Measurements from ENCODE around the gene PRM1. TPM values are rescaled to one million over a fixed set of nuclear protein-coding genes. Genes with fewer than 3 reads are reported as not detected.

Gene PRM1
- total and polyA plus RNA-seq, 4 donors: not detected

DNA sequence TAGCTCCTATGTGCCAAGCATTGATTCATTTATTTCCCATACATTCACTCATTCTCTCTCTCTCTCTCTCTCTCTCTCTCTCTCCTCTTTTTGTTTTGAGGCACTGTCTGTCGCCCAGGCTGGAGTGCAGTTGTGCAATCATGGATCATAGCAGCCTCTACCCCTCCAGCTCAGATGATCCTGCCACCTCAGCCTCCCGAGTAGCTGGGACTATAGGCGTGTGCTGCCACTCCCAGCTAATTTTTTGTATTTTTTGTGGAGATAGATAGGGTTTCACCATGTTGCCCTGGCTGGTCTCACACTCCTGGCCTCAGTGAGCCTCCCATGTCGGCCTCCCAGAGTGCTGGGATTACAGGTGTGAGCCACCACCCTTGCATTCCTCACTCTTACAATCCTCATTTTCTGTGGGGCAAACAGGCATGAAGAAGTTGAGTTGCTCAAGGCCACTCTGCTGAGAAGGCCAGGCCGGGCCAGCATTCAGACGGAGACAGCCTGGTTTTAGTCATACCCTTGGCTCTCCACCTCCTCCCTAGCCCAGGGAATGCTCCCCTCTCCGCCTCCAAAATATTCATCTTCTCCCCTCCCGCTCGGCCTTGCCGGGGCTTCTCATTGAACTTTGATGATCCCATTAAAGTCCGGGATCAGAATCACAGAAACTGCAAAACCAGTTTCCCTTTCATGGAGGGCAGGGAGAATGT is 4.1 kb downstream of the PRM1 start:
- H3K4me3 ChIP-seq: no peak overlapping the region
- H3K27ac ChIP-seq (ENCODE audit: low read depth in 1 of 2, low read length in 1 of 2): no peak overlapping the region
- no peaks in the 10 kb centered on the region for H3K9me3 ChIP-seq (ENCODE audit: control insufficient read depth in 4 of 4, insufficient read depth in 3 of 4, low read length in 3 of 4)
- no peak overlapping the region for H3K9ac ChIP-seq (ENCODE audit: insufficient read depth in 1 of 2, low read length in 2 of 2)
- TF ChIP-seq, protein P1, sequence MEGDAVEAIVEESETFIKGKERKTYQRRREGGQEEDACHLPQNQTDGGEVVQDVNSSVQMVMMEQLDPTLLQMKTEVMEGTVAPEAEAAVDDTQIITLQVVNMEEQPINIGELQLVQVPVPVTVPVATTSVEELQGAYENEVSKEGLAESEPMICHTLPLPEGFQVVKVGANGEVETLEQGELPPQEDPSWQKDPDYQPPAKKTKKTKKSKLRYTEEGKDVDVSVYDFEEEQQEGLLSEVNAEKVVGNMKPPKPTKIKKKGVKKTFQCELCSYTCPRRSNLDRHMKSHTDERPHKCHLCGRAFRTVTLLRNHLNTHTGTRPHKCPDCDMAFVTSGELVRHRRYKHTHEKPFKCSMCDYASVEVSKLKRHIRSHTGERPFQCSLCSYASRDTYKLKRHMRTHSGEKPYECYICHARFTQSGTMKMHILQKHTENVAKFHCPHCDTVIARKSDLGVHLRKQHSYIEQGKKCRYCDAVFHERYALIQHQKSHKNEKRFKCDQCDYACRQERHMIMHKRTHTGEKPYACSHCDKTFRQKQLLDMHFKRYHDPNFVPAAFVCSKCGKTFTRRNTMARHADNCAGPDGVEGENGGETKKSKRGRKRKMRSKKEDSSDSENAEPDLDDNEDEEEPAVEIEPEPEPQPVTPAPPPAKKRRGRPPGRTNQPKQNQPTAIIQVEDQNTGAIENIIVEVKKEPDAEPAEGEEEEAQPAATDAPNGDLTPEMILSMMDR (IDR thresholded peaks at IDR 0.05; ENCODE audit: control extremely low read depth, extremely low read depth): no peak
- peaks cover 0 to 21% (median 0%) of the 10 kb centered on the region in 5 donors for H3K4me1 ChIP-seq (ENCODE audit: control insufficient read depth in 5 of 5, insufficient read depth in 5 of 5, low read length in 5 of 5)
- H3K27me3 ChIP-seq (ENCODE audit: control insufficient read depth in 3 of 3, insufficient read depth in 3 of 3, low read length in 2 of 3): no peaks in the 10 kb centered on the region
- DNase-seq (no peak), ATAC-seq (ENCODE audit: insufficient read depth, low FRiP score) (no peak)
- 84% methylated on average over 11 of the region's 11 CpGs for WGBS, 2 donors
- no peaks in the 10 kb centered on the region for H3K36me3 ChIP-seq (ENCODE audit: control insufficient read depth in 4 of 4, insufficient read depth in 4 of 4, low read length in 4 of 4)

GRCh38 chr16:11276143-11276895 is 4.8 kb downstream of the PRM1 start, which contains the start of gene PRM2:
Gene PRM2, minus strand, starts transcription at chr16:11276480. Its CDS starts 110 bp downstream, at chr16:11276370.
- no peak within 1 kb of the TSS for H3K27ac ChIP-seq (ENCODE audit: low read depth in 1 of 2, low read length in 1 of 2)
- 93 to 95% methylated on average over 26 of the region's 26 CpGs for WGBS, 2 donors
- H3K9me3 ChIP-seq (ENCODE audit: control insufficient read depth in 4 of 4, insufficient read depth in 3 of 4, low read length in 3 of 4): no peaks in the 10 kb centered on the region
- H3K4me3 ChIP-seq: no peak within 1 kb of the TSS
- DNase-seq: no peak
- TF ChIP-seq, protein P1 (IDR thresholded peaks at IDR 0.05; ENCODE audit: control extremely low read depth, extremely low read depth): no peak
- no peak for ATAC-seq (ENCODE audit: insufficient read depth, low FRiP score)
- H3K36me3 ChIP-seq (ENCODE audit: control insufficient read depth in 4 of 4, insufficient read depth in 4 of 4, low read length in 4 of 4): no peaks in the 10 kb centered on the region
- H3K9ac ChIP-seq (ENCODE audit: insufficient read depth in 1 of 2, low read length in 2 of 2): no peak within 1 kb of the TSS
- peaks cover 0 to 21% (median 0%) of the 10 kb centered on the region in 5 donors for H3K4me1 ChIP-seq (ENCODE audit: control insufficient read depth in 5 of 5, insufficient read depth in 5 of 5, low read length in 5 of 5)
- H3K27me3 ChIP-seq (ENCODE audit: control insufficient read depth in 3 of 3, insufficient read depth in 3 of 3, low read length in 2 of 3): no peaks in the 10 kb centered on the region

DNA sequence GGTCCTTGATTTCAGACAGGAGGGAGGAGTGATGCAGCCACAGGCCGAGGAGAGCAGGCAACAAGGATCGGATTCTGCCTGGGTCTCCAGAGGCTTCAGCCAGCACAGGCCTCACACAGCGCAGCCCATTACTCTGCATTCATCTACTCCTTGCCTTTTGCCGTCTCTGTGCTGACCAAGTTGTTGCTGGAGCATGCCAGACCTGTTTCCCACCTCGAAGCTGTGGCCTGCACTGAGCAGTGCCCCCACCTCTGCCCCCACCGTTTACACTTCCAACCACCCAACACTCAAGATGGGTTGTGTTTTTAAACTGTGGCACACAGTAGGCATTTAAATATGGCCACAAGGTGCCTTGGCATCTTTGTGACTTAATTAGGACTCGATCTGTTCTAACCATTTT is 6.2 kb downstream of the PRM1 start:
- no peaks in the 10 kb centered on the region for H3K36me3 ChIP-seq (ENCODE audit: control insufficient read depth in 4 of 4, insufficient read depth in 4 of 4, low read length in 4 of 4)
- no peak overlapping the region for H3K9ac ChIP-seq (ENCODE audit: insufficient read depth in 1 of 2, low read length in 2 of 2)
- 93% methylated on average over 7 of the region's 7 CpGs for WGBS, 2 donors
- DNase-seq (no peak), ATAC-seq (ENCODE audit: insufficient read depth, low FRiP score) (no peak)
- H3K9me3 ChIP-seq (ENCODE audit: control insufficient read depth in 4 of 4, insufficient read depth in 3 of 4, low read length in 3 of 4): no peaks in the 10 kb centered on the region
- peaks cover 0 to 21% (median 0%) of the 10 kb centered on the region in 5 donors for H3K4me1 ChIP-seq (ENCODE audit: control insufficient read depth in 5 of 5, insufficient read depth in 5 of 5, low read length in 5 of 5)
- H3K27ac ChIP-seq (ENCODE audit: low read depth in 1 of 2, low read length in 1 of 2): no peak overlapping the region
- TF ChIP-seq, protein P1 (IDR thresholded peaks at IDR 0.05; ENCODE audit: control extremely low read depth, extremely low read depth): no peak
- H3K27me3 ChIP-seq (ENCODE audit: control insufficient read depth in 3 of 3, insufficient read depth in 3 of 3, low read length in 2 of 3): no peaks in the 10 kb centered on the region
- H3K4me3 ChIP-seq: no peak overlapping the region

Data from lung (tissue), 12 donors.